GM19467 (cell line): Measurements from ENCODE around the gene TSTD2.
"Not testable (repeated sequence)": the region's sequence is repeated elsewhere in the genome, so short reads cannot be mapped to it uniquely, and the experiment has no call there.

Source experiments
- ATAC-seq: cut with Tn5 transposase; IDR thresholded peaks from one replicate; pipeline ENCODE4 v1.9.1; 2021; ENCODE audit warnings: mild to moderate bottlenecking, moderate library complexity; ENCODE audit not compliant: unreplicated experiment

Gene TSTD2

DNA sequence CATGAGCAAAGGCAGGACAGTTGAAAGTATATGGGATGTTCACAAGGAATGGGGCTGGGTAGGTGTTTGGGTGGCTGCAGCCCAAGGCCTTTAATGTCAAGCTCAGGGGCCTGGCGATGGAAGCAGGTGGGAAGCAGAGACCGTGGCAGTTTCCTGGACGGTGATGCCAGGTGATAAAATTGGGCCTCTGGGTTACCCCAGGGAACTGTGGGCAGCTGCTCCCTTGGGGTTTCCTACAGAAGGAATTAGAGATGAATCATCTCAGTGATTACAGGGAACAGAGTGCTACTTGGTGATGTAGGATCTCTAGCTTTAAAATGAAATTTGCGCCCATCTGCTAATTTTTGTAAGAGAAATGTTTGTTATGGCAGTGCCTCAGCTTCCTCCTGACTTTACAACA lies 39.2 kb downstream of the TSTD2 start:
- no peak for ATAC-seq

DNA sequence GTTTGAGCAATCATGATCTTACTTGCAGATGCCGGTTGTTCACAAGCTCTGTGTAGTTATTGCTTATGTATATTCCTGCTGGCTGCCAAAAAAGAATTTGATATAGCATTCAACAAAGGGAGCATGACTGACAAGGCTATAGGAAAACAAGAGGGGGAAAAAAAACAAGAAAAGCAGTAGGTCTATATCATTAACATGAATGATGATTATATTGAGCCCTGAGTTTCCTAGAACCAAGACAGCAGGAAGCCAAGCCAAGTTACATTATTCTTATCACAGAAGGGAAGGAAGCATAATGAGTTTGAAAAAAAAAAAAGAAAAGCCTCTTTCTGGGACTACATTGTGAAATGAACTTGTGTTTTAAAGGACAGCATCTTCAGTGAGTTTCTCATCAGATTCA lies 41.0 kb downstream of the TSTD2 start:
- ATAC-seq = no peak

DNA sequence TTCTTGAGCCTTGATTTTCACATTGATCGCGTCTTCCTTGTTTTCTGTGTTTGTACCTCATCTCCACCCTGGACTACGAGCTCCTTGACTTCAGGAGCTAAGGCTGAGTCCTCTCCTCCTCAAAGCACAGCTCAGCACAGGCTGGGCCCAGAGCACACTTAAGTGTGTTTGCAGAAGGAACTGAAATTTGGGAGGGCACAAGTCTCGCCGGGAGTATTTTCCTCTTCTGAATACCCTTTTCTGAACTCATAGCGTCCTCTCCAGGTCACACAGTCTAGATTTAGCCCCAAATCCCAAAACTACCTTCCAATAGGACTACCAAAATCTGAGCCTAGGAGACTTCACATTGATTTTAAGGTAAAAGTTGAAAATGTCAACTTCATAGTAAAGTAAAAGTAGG lies 41.6 kb downstream of the TSTD2 start:
- ATAC-seq = no peak

DNA sequence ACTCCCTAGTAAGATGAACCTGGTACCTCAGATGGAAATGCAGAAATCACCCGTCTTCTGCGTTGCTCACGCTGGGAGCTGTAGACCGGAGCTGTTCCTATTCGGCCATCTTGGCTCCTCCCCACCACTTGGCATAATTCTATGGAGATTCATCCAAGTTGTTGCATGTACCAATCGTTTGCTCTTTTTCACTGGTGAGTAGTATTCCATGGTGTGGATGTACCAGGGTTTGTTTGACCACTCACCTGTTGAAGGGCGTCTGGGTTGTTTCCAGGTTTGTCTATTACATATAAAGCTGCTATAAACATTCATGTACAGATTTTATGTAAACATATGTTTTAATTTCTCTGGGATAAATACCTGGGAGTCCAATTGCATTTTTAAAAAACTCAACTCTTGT lies 46.3 kb downstream of the TSTD2 start:
- ATAC-seq = not testable (repeated sequence)

DNA sequence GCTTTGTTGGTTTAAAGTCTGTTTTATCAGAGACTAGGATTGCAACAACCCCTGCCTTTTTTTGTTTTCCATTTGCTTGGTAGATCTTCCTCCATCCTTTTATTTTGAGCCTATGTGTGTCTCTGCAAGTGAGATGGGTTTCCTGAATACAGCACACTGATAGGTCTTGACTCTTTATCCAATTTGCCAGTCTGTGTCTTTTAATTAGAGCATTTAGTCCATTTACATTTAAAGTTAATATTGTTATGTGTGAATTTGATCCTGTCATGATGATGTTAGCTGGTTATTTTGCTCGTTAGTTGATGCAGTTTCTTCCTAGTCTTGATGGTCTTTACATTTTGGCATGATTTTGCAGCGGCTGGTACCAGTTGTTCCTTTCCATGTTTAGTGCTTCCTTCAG lies 48.4 kb downstream of the TSTD2 start:
- not testable (repeated sequence) for ATAC-seq

DNA sequence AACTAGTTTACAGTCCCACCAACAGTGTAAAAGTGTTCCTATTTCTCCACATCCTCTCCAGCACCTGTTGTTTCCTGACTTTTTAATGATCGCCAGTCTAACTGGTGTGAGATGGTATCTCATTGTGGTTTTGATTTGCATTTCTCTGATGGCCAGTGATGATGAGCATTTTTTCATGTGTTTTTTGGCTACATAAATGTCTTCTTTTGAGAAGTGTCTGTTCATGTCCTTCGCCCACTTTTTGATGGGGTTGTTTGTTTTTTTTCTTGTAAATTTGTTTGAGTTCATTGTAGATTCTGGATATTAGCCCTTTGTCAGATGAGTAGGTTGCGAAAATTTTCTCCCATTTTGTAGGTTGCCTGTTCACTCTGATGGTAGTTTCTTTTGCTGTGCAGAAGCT lies 51.6 kb downstream of the TSTD2 start:
- not testable (repeated sequence) for ATAC-seq

DNA sequence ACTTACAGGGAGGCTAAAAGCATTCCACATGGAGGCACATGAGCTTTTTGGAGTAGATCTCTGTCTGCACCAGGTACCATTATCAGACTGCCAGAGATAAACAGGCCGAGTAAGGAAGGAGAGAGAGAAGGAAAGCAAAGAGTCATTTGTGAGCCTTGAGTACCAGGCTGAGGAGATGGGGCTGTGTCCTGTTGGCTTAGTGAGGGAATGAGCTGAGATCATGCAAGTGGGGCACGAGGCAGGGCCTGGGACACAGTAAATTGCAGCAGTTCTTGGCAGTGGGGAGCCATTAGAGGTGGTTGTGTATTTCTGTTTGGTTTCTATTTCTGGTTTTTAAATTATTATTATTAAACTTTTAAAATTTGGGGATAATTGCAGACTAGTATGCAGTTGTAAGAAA lies 53.3 kb downstream of the TSTD2 start:
- ATAC-seq = no peak

DNA sequence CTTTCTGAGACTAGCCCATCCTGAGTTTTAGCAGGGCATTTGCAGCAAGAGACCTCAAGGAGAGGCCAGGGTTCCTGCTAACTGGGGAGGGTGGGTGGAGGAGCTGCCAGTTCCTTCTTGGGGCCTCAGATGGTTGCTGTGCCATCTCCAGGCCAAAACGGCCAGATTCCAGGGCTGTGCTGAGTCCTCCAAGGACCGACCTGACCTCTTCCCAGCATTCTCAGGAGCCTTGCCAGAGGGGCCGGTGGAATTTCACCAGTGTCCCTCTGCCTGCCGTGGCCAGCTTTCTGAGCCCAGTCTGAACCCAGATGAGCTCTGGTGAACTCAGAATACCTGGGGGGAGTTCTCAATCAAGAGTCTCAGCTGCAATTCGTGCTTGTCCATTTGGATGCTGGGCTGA lies 54.3 kb downstream of the TSTD2 start:
- ATAC-seq = no peak

DNA sequence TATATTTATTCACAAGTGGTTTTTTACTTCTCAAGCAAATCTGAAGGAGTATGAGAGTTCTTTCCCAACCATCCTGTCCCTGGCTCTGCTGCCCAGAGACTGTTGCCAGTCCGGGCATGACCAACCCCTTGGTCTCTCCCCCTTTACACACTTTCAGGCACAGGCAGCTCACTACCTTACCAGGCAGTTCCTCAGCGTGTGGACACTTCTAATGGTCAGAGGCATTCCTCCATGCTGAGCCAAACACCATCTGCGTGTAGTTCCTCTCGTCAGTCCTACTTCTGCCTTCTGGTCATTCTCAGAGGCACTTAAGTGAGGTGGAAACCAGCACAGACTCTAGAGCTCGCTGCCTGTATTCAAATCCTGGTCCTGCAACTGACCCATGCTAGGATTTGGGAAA lies 56.1 kb downstream of the TSTD2 start:
- no peak for ATAC-seq

DNA sequence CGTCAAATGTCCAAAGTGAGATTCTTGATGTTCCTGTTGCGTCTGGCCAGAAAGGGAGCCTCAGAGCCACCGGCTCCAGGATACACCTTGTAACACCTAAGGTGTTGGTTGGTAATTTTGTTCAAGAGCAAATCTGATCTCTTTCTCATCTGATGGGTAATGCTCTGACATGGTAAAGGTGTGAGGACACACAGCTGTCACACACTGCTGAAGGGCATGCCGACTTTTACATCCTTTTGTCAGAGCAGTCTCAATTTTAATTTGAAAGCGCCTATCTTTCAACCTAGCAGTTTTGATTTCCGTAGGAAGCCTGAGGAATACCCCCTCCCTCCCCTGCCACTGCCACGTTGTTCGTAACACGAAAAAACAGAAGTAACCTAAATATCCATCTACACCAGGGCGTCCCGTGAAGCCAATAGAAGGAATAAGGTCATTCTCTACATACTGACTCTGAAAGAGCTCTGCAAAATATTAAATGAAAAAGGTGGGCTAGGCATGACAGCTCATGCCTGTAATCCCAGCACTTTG lies 57.4 kb downstream of the TSTD2 start:
- ATAC-seq = no peak

DNA sequence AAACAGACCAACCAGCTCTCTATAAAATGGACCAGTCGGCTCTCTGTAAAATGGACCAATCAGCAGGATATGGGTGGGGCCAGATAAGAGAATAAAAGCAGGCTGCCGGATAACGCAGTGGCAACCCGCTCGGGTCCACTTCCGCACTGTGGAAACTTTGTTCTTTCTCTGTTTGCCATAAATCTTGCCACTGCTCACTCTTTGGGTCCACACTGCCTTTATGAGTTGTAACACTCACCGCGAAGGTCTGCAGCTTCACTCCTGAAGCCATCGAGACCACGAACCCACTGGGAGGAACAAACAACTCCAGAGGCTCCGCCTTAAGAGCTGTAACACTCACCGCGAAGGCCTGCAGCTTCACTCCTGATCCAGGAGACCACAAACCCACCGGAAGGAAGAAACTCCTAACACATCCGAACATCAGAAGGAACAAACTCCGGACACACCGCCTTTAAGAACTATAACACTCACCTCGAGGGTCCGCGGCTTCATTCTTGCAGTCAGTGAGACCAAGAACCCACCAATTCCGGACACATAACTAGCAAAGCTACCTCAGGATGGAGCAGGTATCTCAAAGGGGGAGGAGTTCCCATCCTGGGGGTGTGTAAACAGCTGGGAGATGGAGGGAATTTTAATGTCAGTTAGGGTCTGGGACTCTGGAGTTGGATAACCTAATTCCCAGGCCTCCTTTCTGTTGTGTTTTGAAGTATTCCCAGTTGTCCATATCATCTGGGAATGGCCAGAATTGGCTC lies 58.1 kb downstream of the TSTD2 start:
- not testable (repeated sequence) for ATAC-seq

DNA sequence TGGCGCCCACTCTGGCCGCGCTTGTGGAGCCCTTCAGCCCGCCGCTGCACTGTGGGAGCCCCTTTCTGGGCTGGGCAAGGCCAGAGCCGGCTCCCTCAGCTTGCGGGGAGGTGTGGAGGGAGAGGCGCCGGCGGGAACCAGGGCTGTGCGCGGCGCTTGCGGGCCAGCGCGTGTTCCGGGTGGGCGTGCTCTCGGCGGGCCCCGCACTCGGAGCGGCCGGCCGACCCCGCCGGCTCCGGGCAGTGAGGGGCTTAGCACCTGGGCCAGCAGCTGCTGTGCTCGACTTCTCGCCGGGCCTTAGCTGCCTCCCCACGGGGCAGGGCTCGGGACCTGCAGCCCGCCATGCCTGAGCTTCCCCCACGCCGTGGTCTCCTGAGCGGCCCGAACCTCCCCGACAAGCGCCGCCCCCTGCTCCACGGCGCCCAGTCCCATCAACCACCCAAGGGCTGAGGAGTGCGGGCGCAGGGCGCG lies 59.0 kb downstream of the TSTD2 start:
- ATAC-seq = not testable (repeated sequence)

DNA sequence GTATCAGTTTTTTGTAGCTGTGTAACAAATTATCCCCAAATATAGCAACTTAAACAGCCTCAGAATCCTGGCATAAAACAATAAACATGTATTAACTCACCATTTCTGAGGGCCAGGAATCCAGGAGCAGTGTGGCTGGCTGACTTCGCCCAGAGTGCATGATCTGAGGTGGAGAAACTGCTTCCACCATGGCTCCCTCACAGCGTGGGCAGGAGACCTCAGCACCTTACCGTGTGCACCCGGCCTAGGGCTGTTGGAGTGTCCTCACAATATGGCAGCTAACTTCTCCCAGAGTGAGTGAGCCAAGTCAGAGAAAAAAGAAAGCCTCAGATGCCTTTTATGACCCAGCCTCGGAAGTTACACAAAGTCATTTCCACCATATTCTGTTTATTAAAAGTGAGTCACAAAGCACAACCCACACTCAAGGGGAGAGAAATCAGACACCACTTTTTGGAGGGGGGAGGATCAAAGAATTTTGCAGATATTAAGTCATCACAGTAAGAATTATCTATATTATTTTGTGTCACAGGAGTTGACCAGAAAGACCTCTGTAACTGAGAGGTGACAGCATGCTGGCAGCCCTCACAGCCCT lies 59.6 kb downstream of the TSTD2 start:
- no peak for ATAC-seq

DNA sequence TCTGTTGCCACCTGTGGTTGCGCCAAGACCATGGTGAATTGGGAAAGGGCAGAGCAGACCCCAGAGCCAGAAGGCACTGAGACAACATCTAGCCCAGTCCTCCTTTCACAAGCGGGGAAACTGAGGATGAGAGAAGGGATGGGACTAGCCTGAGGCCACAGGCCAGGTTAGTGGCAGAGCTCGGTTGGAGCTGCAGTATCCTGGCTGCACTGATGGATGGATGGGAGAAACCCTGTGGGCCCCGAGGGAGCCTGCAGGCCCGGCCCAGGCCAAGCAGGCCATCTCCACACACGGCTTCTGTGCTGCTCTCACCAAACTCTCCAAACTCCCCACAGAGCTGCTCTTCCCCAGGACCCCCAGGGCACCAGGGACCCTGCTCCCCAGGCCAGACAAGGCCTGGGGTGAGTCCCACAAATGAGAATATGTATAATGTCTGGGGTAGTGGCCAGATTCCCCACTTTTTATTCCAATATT lies 60.2 kb downstream of the TSTD2 start:
- no peak for ATAC-seq

DNA sequence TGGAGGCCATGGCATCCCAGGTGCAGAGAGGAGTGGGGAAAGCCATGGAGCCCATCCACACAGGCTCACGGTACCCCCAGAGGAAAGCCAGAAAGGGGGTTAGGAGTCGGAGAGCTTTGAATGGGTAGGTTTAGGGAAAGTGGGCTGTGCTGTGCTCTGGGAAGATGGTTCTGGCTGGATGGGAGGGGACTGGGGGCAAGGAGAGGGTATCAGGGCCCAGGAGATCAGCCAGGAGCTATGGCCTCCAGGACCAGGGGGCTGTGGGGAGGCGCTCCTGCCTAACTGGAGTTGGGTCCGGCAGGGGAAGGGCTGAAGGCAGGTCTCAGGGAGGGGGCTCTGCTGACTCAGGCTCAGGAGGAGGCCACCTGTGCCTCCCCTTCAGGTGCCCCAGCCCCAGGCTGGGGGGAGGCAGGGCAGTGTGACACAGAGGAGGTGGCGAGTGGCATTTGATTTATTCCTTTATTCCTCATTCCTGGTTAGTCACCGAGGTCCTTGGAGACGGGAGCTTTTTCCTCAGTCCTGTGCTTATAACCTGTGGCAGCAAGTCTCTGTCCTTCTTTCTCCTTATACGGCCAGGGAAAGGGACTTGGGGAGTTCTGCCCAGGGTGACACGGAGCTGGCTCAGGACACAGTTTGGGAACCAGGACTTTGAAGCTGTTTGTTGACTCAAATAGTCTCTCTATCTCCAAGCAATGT lies 60.8 kb downstream of the TSTD2 start:
- ATAC-seq = no peak

DNA sequence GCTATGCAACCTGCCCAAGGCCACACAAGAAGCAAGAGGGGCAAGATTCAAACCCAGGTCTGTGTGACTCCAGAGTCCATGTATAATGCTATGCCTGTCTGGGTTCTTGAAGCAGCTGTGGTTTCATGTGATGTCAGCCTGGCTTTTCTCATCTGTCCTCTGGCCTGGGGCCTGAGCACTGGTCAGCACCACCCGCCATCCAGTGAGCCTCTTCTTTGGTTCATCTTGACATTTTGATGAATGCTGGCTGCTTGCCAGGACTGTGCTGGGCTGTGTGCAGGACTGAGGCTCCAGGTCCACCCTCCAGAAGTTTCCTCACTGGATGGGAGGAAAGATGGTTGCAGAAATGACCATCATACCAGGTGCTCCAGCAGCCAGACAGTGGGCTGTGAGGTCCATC lies 61.5 kb downstream of the TSTD2 start:
- no peak for ATAC-seq

DNA sequence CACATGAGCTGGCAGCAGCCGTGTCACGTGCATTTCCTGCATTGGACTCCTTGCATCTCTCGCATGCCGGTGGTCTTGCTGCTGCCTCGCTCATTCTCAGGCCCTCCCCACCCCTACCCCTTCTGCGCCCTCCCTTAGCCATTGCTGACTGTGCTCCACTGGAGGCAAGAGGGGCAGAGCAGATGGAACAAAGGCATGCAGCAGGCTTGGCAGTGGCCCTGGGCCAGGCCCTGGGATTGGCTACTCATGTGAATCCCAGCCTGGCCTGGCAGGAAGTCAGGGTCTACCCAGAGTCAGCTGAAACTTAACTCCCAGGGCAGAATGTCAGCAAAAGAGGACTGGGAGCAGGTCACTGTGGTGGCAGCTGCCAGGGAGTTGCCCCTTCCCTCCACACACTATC lies 62.3 kb downstream of the TSTD2 start:
- ATAC-seq = no peak

DNA sequence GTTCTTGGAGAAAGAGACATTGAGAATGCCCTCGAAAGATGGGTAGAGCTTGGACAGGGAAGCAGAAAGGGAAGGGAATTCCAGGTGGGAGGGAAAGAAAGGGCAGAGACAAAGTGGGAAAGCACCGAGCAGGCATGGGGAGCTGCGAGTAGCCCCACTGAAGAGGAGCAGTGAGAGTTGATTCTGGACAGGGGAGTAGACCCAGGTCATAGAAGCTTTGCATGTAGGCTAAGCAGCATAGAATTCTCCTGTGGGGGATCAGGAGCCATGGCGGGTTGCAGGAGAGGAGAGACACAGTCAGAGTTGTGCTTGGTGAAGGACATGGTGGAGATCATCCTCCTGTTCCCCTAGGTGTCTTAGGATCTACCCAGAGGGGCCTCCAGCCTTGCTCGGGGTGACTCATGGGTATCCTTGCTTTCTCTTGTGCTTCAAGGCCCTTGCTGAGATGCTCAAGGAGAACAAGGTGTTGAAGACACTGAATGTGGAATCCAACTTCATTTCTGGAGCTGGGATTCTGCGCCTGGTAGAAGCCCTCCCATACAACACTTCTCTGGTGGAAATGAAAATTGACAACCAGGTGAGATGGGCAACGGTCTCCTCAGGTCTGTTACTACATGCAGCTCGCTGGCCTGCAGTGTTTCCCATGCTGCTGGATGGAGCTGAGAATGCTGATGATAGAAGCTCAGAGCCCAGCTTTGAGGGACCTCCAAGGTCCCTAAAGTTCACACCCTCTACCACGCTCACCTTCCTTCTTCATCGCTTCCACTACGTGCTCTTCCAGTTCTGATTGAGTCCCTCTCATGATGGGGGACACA lies 64.5 kb downstream of the TSTD2 start:
- no peak for ATAC-seq

DNA sequence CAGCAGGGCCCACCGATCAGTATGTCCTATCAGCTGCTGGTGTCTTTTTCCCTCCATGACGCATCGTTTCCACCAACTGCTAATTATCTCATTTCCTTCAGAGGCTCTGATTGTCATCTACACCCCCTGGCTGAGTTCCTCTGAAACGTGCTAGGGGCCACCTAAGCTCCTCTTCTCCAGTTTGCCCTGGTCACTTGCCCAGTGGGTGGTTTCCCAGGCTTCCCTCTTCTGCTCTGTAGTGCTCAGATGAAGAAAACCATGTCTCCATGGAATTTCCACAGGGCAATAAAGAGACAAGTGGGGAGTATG lies 65.3 kb downstream of the TSTD2 start:
- ATAC-seq = no peak

DNA sequence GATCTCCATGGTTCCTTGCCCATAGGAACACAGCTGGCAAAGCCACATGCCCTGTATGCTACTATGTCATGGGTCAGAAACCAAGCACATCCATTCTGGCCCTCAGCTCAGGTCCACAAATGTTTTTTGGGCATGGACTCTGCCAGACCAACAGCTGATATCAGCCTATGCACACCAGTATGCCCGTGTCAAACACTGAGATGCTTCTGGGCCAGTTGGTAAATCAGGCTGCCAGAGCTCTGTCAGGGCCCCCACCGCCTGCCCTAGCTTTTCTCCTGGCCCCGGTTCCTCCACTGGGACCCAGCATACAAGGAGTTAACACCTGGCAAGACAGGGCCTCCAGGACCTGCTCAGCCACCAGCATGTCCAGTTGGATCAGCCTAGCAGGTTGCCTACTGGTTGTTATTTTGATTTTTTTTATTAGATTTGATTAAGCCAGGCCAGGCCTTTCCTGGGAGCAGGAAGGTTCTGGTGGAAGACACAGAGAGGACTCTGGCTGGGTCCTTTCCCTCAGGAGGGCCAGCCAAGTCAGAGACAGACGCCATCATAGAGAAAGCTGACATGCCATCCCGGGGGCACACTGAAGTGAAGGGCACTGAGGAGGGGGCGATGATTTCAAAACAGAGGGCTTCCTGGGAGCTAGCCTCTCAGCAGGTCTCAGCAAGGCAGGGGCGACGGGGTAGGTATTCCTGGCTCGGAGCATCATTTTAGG lies 65.8 kb downstream of the TSTD2 start:
- no peak for ATAC-seq
